ENCODE data around the gene TXNL4B.
"Not testable (repeated sequence)": the region's sequence is repeated elsewhere in the genome, so short reads cannot be mapped to it uniquely, and the experiment has no call there.

Gene TXNL4B

GRCh38 chr16:72064361-72064894 is 29.0 kb downstream of the TXNL4B start:
- no peak for FAIRE-seq
- TF ChIP-seq SPI1 (IDR thresholded peaks at IDR 0.05; ENCODE audit: low read depth, low read length) (no peak), POU2F2 (IDR thresholded peaks at IDR 0.05; ENCODE audit: low read depth, low read length) (no peak), POLR2A (IDR thresholded peaks at IDR 0.05; ENCODE audit: low read depth, low read length) (no peak), PAX5 (IDR thresholded peaks at IDR 0.05; ENCODE audit: insufficient read depth, low read length, severe bottlenecking) (no peak)

GRCh38 chr16:72061564-72061963 is 31.9 kb downstream of the TXNL4B start:
- DNase-seq (ENCODE audit: insufficient read length, low spot score), result no peak
- FAIRE-seq, result no peak
- TF ChIP-seq POU2F2 (IDR thresholded peaks at IDR 0.05; ENCODE audit: low read depth, low read length), result no peak

More at GRCh38 chr16:72064361-72064894, 29.0 kb downstream of the TXNL4B start:
- no peak for DNase-seq (ENCODE audit: insufficient read length, low spot score)

- TF ChIP-seq POLR2AphosphoS5 (IDR thresholded peaks at IDR 0.05; ENCODE audit: low read depth, low read length), result no peak
- TF ChIP-seq POLR2A (IDR thresholded peaks at IDR 0.05; ENCODE audit: low read depth, low read length), result no peak
- TF ChIP-seq TAF1 (IDR thresholded peaks at IDR 0.05; ENCODE audit: low read depth, low read length), result no peak
- TF ChIP-seq SPI1 (IDR thresholded peaks at IDR 0.05; ENCODE audit: low read depth, low read length), result no peak
- TF ChIP-seq POU2F2 (IDR thresholded peaks at IDR 0.05; ENCODE audit: low read depth, low read length), result no peak
- TF ChIP-seq PAX5 (IDR thresholded peaks at IDR 0.05; ENCODE audit: insufficient read depth, low read length, severe bottlenecking), result no peak
- DNase-seq (ENCODE audit: insufficient read length, low spot score), result no peak
- FAIRE-seq, result no peak
Measured at GRCh38 chr16:72060405-72060804, 33.0 kb downstream of the TXNL4B start.

GRCh38 chr16:72059060-72059459 is 34.4 kb downstream of the TXNL4B start:
- not testable (repeated sequence) for DNase-seq (ENCODE audit: insufficient read length, low spot score)

DNA sequence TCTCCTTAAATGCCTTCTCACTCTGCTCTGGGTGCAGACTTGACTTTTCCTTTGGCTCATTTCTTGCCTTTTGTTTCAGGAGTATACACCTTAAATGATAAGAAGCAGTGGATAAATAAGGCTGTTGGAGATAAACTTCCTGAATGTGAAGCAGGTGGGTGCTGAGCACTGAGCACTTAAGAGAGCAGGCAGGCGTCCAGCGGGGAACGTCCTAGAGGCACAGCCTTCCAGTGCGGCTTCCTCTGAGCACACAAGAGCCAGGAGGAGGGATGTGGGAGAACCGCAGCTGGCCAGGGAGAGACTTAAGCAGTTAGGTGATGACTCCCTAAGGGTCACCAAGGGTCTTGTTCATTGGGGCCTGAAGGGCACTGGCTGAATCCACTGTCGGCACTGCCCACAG is 36.1 kb downstream of the TXNL4B start:
- not testable (repeated sequence) for FAIRE-seq; DNase-seq (ENCODE audit: insufficient read length, low spot score)

More at GRCh38 chr16:72059060-72059459, 34.4 kb downstream of the TXNL4B start:
- not testable (repeated sequence) for FAIRE-seq

- no peak for DNase-seq (ENCODE audit: insufficient read length, low spot score)
- no peak for FAIRE-seq
- no peak for TF ChIP-seq POU2F2 (IDR thresholded peaks at IDR 0.05; ENCODE audit: low read depth, low read length)
- TF ChIP-seq PAX5 (IDR thresholded peaks at IDR 0.05; ENCODE audit: insufficient read depth, low read length, severe bottlenecking), result no peak
- no peak for TF ChIP-seq POLR2AphosphoS5 (IDR thresholded peaks at IDR 0.05; ENCODE audit: low read depth, low read length)
- TF ChIP-seq SPI1 (IDR thresholded peaks at IDR 0.05; ENCODE audit: low read depth, low read length), result no peak
Measured at GRCh38 chr16:72055911-72056310, 37.5 kb downstream of the TXNL4B start.

GRCh38 chr16:72054254-72054847 is 39.1 kb downstream of the TXNL4B start, which contains the start of gene HP:
TSS of gene HP (plus strand) at chr16:72054505. CDS start at chr16:72054653, 148 bp downstream.
- not testable (repeated sequence) for DNase-seq (ENCODE audit: insufficient read length, low spot score); FAIRE-seq

DNA sequence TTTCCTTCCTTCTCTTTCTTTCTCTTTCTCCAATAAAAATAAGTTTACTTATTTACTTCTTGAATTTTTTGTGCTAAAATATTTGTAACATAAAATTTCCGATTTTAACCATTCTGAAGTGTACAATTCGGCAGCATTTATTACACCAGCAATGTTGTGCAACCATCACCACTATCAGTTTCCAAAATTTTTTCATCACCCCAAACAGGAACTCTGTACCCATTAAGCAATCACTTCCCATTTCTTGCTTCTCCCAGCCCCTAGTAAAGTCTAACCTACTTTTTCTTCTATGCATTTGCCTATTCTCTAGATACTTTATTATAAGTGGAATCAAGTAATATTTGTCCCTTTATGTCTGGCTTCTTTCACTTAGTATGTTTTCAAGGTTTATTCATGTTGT is 41.6 kb downstream of the TXNL4B start:
- TF ChIP-seq POU2F2 (IDR thresholded peaks at IDR 0.05; ENCODE audit: low read depth, low read length), result no peak
- TF ChIP-seq SPI1 (IDR thresholded peaks at IDR 0.05; ENCODE audit: low read depth, low read length), result no peak
- TF ChIP-seq TAF1 (IDR thresholded peaks at IDR 0.05; ENCODE audit: low read depth, low read length), result no peak
- no peak for TF ChIP-seq PAX5 (IDR thresholded peaks at IDR 0.05; ENCODE audit: insufficient read depth, low read length, severe bottlenecking)
- no peak for TF ChIP-seq POLR2A (IDR thresholded peaks at IDR 0.05; ENCODE audit: low read depth, low read length)
- TF ChIP-seq POLR2AphosphoS5 (IDR thresholded peaks at IDR 0.05; ENCODE audit: low read depth, low read length), result no peak
- no peak for FAIRE-seq
- no peak for DNase-seq (ENCODE audit: insufficient read length, low spot score)

- DNase-seq (ENCODE audit: insufficient read length, low spot score), result no peak
- FAIRE-seq, result no peak
- TF ChIP-seq POLR2AphosphoS5 (IDR thresholded peaks at IDR 0.05; ENCODE audit: low read depth, low read length), result no peak
- no peak for TF ChIP-seq POU2F2 (IDR thresholded peaks at IDR 0.05; ENCODE audit: low read depth, low read length)
- no peak for TF ChIP-seq SPI1 (IDR thresholded peaks at IDR 0.05; ENCODE audit: low read depth, low read length)
- no peak for TF ChIP-seq TAF1 (IDR thresholded peaks at IDR 0.05; ENCODE audit: low read depth, low read length)
- no peak for TF ChIP-seq PAX5 (IDR thresholded peaks at IDR 0.05; ENCODE audit: insufficient read depth, low read length, severe bottlenecking)
- TF ChIP-seq POLR2A (IDR thresholded peaks at IDR 0.05; ENCODE audit: low read depth, low read length), result no peak
Measured at GRCh38 chr16:72050769-72051464, 42.5 kb downstream of the TXNL4B start.

DNA sequence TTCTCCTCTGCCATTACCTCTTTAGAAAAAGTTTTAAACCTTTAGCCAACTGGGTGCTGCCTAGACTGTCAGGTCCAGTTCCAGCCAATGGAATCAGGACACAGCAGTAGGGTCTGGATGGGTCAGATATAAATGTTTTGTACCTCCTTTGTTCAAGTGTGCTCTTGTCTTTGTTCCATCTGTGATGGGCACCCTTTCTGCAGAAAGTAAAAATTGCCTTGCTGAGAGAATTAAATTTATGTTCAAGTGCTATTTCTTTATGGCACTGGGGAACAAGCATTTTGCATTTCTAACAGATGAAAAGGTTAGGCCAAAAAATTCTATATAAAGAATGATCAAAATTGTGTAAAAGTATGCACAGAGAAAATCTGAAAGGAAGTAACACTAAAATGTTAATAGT is 44.3 kb downstream of the TXNL4B start:
- FAIRE-seq (no peak), DNase-seq (ENCODE audit: insufficient read length, low spot score) (no peak)
- TF ChIP-seq SPI1 (IDR thresholded peaks at IDR 0.05; ENCODE audit: low read depth, low read length) (no peak), POU2F2 (IDR thresholded peaks at IDR 0.05; ENCODE audit: low read depth, low read length) (no peak), POLR2AphosphoS5 (IDR thresholded peaks at IDR 0.05; ENCODE audit: low read depth, low read length) (no peak), PAX5 (IDR thresholded peaks at IDR 0.05; ENCODE audit: insufficient read depth, low read length, severe bottlenecking) (no peak), POLR2A (IDR thresholded peaks at IDR 0.05; ENCODE audit: low read depth, low read length) (no peak), TAF1 (IDR thresholded peaks at IDR 0.05; ENCODE audit: low read depth, low read length) (no peak)
